Stimulated activated CD8-positive, alpha-beta memory T cell treated with anti-CD3 and anti-CD28 coated beads, Interleukin-4, amount 100 ng/mL, for 1 hour (primary cell): ENCODE measurements around the gene C2orf74.

Source experiments
- DNase-seq, 2 donors: peaks; one replicate each; pipeline ENCODE4 v3.0.0-alpha.2; 2020; ENCODE audit warnings: low read depth in 2 of 2, low spot score in 1 of 2

The C2orf74 gene

DNA sequence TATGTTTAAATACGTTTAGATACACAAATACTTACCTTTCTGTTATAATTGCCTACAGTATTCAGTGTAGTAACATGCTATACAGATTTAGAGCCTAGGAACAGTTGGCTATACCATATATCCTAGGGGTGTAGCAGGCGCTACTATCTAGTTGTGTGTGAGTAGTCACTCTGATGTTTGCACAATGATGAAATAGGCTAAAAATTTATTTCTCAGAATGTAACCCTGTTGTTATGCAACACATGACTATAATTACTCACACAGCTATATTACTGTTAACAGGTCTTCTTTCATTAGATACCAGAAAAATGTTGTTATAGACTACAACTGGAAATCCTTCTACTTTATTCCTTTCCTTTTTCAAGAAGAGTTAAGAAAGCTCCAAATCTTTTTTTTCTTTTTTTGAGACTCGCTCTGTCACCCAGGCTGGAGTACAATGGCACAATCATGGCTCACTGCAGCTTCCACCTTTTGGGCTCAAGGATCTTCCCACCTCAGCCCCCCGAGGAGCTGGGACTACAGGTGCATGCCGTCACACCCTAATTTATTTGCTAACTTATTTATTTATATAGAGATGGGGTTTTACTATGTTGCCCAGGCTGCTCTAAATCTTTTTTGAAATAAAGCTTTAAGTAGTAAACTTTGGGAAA, 48.5 kb downstream of the C2orf74 start:
- no peak for DNase-seq

DNA sequence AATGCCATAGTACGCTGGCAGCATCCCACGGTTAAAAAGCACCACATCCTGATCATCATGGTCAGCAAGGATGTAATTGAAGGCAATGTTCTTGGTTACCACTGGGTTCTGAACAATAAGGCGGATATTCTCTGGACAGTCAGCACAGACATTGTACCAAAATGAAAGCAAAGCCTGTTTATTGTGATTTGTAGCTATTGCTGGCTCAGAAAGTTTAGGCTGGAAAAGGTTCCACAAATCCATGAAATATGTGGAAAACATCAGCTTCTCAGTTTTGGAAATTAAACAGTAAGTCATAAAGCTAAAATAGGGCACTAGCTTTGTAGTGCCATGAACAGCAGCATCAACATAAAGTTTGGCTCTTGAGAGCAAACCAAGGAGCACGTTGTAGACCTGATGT, 52.2 kb downstream of the C2orf74 start:
- DNase-seq: no peak
